Measurements from ENCODE around the gene GALNT9.
"Not testable (repeated sequence)": the region's sequence is repeated elsewhere in the genome, so short reads cannot be mapped to it uniquely, and the experiment has no call there.

The GALNT9 gene

GRCh38 chr12:132248453-132249167 lies 80.8 kb downstream of the GALNT9 start:
- DNase-seq, result no peak

GRCh38 chr12:132247718-132248452 lies 81.5 kb downstream of the GALNT9 start:
- no peak for DNase-seq

GRCh38 chr12:132246997-132247717 lies 82.2 kb downstream of the GALNT9 start:
- no peak for DNase-seq

- no peak for DNase-seq
Measured at GRCh38 chr12:132245521-132246101, 83.8 kb downstream of the GALNT9 start.

DNA sequence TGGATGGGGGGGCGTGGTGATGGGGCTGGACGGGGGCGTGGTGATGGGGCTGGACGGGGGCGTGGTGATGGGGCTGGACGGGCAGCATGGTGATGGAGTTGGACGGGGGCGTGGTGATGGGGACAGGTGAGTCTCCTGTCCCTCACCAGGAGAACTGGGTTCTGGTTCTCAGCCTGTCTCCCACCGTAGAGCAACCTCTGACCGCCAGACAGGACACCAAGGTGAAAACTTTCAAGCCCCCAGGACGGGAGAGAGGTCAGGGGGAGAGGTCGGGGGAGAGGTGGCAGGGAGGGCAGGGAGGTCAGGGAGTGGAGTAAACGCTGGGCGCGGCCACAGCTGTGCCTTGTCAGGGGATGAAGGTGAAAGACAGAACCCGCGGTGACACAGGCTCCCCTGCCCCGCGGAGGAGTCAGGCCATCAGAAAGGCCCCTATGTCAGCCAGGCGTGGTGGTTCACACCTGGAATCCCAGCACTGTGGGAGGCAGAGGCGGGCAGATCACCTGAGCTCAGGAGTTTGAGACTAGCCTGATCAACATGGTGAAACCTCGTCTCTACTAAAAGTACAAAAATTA lies 84.6 kb downstream of the GALNT9 start:
- DNase-seq, result no peak

DNA sequence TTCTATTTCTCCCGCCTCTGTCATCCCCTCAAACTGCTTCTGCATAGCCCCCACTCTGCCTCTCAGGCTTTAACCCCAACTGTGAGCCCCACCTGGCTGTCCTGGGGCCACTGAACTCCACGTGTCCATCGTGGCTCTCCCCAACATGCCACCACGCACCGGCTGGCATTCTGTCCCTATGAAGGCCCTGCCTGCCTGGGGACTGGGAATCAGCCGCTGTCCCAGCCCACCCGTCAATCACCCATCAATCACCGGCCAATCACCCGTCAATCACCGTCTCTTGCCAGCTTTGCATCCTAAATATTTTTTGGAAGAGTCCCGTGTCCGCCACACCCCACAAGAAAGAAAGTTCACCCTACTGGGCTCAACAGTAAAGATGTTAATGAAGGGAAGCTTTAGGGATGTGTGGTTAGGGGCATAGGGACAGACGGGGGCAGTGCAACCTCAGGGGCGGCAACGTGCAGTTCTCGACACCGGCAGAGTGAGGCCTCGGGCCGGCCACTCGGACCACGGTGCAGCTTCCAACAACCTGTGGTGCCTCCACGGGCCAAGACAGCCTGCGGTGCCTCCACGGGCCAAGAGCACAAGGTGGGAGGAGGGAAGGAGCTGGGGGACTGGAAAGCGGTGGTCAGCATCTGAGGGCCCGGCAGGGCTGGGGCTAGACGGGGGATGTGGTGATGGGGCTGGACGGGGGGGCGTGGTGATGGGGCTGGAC lies 85.6 kb downstream of the GALNT9 start:
- no peak for DNase-seq

DNA sequence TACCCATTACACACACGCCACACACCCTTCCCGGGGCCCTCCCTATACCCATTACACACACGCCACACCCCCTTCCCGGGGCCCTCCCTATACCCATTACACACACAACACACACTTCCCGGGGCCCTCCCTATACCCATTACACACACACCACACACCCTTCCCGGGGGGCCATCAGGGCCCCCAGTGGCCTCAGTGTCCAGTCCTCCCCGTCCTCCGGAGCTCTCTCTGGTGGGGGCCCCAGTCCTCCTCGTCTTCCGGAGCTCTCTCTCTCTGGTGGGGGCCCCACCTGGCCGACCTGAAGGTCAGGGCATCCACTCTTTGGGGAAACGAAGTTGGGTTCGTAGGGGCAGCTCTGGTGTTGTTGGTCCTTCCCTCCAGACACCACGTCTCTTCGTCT lies 86.2 kb downstream of the GALNT9 start:
- DNase-seq, result not testable (repeated sequence)

DNA sequence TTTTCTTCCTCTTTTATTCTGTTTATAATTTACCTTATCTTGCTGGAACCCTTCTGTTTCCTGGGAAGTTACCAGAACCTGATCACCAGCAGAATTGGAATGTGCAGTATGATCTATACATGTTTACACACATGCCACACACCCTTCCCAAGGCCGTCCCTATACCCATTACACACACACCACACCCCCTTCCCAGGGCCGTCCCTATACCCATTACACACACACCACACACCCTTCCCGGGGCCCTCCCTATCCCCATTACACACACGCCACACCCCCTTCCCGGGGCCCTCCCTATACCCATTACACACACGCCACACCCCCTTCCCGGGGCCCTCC lies 88.8 kb downstream of the GALNT9 start:
- DNase-seq, result not testable (repeated sequence)

DNA sequence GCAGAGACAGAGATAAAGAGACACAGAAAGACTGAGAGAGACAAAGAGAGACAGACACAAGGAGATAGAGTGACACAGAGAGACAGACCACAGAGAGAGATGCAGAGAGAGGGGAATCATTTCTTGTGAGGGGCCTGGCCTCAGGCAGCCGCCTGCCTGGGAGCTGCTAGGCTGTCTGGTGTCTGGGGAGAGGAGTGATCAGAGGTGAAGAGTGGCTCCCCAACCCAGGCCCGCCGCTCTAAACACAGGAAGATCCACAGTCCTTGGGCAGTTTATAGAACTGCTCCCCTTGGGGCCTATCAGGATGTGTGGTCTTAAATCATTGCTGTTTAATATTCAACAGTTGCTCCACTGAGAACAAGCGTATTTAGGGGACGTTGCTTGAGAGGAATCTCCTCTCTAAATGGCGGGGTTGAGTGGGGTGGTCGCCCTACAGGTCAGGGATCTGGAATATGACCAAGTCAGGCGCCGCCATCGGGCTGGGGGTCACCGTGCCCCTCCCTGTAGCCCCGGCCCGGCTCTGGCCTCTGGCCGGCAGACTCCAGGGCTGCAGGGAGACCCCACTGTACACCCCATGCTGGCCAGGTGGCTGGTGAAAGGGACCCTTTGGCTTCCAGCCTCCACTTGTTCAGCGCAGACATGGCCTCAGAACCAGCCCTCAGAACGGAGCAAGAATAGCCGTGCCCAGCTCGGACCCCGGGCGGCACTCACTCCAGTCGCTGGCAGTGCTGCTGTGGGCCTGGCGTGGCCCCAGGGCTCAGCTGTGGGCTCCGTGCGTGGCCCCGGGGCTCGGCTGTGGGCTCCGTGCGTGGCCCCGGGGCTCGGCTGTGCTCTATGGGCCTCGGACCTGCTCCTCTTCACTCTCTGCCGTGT lies 89.4 kb downstream of the GALNT9 start:
- DNase-seq, result no peak

GRCh38 chr12:132239392-132239791 lies 90.0 kb downstream of the GALNT9 start:
- no peak for DNase-seq

- DNase-seq, result no peak
Measured at GRCh38 chr12:132238884-132239283, 90.5 kb downstream of the GALNT9 start.

DNA sequence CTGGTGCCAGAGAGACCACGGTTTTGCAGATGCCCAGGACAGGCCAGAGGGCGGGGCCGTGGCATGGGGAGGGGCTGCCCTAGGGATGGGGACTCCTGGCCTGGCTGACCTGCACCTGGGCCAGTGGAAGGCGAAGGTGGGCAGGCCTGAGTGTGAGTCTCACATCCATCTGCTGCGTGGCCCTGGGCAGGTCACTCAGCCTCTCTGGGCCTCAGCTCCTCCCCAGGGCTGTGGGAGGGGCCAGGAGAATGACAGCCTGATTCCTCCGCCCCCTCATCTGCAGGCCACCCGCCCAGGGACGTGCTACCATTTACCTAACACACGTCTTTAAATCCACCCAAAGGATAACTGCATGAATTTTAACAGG lies 90.9 kb downstream of the GALNT9 start:
- no peak for DNase-seq

- no peak for DNase-seq
Measured at GRCh38 chr12:132237772-132238487, 91.5 kb downstream of the GALNT9 start.

DNA sequence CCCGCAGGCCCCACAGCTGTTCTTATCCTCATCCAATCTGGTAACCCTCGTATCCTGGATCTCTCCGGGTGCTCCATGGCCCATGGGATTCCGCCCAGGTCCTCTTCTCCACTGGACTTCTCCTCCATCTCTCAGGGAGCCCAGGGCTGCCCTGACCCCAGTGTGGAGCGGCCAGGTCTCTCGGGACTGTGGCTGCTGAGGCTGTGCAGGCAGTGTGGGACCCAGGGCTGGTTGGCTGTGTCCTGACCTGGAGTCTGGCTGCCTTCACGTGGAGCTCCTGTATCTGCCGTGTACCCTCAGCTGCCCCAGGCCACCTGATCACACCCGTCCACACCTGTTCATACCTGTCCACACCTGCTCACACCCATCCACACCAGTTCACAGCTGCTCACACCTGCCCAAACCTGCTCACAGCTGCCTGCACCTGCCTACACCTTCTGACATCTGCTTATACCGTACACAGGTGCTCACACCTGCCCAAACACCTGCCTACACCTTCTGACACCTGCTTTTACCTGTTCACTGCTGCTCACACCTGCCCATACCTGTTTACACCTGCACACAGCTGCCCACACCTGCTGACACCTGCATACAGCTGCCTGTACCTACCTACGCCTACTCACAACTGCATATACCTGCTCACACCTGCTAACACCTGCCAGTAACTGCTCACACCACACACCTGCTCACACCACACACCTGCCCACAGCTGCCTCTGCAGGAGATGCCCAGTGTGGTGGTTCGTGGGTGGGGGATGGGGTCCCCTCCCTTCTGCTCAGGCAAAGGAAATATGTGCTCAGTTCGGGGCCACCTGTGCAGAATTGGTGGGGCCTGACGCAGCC lies 92.2 kb downstream of the GALNT9 start:
- DNase-seq, result no peak

DNA sequence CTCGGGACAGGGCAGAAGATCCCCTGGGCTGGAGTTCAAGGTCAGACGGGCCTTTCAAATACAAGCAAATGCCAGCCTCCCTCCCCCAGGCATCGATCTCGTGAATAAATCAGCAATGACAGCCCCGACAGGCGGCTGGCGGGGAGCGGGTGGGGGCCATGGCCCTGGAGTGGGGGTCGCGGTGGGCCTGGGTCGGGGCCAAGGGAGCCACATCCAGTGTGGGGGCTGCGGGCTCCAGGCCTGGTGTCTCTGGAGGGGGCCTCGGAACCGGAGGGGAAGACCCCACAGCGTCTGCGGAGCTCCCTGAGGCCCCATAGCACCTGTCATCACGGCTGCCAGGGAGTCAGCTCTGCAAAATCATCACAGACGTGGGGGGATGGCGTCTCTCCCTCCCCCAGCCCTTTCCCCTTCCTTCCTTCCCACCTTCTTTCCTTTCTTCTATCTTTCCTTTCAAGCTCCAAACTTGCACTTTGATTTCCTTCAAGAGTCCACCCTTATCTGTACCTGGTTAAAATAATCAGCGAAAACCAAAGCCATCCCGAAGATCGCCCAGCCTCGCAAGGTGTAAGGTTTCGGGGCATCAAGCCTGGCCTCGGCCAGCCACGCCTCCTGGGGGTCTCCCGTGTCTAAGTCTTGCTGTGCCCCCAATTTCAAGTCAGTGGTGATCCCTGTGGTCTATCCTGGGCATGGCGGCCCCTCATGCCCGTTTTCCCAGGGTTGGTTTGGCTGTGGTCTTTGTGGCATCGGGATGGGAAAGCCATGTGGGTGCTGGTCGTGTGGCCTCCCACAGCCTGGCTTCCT lies 93.1 kb downstream of the GALNT9 start:
- no peak for DNase-seq

- no peak for DNase-seq
Measured at GRCh38 chr12:132235116-132235820, 94.1 kb downstream of the GALNT9 start.

DNA sequence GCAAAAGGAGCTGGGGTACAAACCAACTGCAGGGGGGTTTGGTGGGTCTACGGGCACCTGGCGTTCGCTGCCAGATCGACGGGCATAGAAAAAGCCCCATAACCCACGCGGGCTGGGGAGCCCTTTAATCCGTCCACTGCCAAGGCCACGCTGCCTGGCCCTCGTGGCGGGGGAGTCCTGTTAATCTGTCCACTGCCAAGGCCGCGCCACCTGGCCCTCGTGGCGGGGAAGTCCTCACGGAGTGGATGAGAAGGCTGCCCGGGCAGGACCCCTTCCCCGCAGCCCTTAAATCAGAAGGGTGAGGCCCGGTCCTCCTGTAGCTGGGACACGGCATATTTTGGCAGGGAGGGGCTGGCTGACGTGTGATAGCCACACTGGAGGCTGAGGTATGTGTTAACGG lies 99.0 kb downstream of the GALNT9 start:
- DNase-seq, result no peak

DNA sequence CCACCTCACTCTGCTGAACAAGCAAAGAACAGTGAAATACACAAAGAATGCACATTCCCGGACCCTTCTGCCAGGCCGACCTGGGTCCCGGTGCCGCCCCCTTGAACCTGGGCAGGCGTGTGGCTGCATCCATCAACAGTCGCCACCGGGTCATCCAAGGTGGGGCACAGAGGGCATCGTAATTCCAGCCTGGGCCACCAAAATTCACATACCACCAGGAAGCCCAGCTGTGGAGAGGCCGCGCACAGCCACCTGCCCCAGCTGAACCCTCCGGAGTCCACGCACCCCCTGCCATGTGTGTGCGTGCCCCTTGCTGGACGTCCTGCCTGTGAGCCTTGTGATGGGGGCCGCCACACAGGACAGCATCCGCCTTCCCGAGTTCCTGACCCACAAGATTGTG lies 99.5 kb downstream of the GALNT9 start:
- DNase-seq, result no peak
